Stimulated activated CD4-positive, alpha-beta T cell treated with anti-CD3 and anti-CD28 coated beads, Interleukin-4, amount 100 ng/mL, for 48 hours (primary cell): ENCODE results near the gene ITGB1BP1.

ENCODE experiments used
- DNase-seq, 2 donors: peaks; one replicate each; pipeline ENCODE4 v3.0.0-alpha.2; 2020; ENCODE audit warnings: low read depth in 2 of 2

Gene ITGB1BP1, protein sequence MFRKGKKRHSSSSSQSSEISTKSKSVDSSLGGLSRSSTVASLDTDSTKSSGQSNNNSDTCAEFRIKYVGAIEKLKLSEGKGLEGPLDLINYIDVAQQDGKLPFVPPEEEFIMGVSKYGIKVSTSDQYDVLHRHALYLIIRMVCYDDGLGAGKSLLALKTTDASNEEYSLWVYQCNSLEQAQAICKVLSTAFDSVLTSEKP

DNA sequence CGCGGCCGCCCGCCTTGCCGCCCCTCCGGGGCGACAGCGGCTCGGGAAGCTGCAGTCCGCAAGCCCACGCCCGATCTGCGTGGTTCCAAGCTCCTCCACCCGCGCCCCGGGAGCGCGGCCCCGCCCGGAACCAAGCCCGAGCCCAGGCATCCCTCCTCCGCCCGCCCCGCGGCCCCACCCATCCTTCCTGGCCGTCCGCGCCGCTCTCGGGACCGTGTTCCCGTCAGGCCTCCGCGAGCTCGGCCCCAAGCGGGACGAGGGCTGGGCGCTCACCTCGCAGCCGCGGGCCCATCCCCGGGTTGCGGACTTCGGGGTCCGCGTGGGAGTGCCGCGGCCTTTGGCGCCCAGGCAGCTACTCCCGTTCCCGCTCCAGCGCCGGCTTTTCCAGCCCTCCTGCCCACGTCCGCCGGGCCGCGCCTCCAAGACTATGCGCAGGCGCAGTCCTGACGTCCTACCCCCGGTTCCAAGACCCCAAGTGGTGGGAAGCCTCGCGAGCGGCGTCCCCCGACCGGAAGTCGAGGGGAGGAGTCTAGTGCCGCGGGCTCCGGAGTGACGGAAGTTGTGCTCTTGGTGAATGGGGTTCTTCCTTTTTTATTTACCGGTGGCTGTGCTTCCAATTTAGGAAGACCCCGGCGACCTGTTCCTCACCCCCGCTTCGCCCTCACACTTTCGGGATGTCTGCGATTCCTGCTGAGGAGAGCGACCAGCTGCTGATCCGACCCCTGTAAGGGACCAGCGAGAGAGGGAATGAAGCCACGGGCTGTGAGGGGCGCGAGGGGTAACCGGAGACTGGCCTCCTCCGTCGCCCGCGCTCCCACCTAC lies at the start of gene ITGB1BP1, which contains the start of gene CPSF3:
Gene ITGB1BP1 (minus strand): TSS at position 429 of the 822 bp plus-strand sequence. CDS start 4,831 bp downstream, outside the sequence.
Gene CPSF3 (plus strand): TSS at position 555 of the 822 bp plus-strand sequence. CDS start 120 bp downstream, at position 675.
- peak; percentile 95 to 97 for DNase-seq

DNA sequence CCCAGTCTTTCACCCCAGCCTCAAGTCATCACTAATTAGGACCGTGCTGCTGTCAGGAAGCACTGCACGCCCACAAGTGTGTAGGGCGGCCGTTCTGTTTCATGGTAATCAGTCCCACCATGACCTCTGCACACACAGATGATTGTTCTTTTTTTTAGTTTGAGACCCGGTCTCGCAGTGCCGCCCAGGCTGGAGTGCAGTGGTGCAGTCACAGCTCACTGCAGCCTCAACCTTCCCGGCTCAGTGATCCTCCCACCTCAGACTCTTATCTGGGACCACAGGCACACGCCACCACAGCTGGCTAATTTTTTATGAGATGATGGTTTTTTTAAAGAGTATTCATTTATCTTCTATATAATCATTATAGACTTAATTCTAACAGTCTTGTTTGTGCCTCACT lies 49.2 kb upstream of the ITGB1BP1 start:
- DNase-seq = no peak

GRCh38 chr2:9471206-9471605 lies 47.9 kb upstream of the ITGB1BP1 start:
- DNase-seq = no peak

DNA sequence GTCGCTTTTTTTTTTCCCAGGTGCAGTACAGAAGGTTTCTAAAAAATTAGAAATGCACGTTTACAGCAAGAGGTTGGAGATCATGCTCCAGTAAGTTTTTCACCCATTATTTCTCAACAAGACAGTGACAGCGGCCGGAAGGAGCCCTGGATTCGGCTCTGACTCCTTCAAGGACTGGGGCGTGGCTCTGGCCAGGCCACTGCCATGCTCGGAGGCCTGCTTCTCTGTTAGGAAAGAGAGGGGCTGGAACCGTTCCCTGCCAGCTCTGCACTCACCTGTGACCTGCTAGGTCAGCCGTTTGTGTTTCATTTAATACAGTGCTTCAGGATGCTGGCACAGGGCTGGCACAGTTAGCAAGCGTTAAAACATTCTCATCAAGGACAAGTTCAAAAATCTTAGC lies 44.4 kb upstream of the ITGB1BP1 start:
- DNase-seq = no peak

DNA sequence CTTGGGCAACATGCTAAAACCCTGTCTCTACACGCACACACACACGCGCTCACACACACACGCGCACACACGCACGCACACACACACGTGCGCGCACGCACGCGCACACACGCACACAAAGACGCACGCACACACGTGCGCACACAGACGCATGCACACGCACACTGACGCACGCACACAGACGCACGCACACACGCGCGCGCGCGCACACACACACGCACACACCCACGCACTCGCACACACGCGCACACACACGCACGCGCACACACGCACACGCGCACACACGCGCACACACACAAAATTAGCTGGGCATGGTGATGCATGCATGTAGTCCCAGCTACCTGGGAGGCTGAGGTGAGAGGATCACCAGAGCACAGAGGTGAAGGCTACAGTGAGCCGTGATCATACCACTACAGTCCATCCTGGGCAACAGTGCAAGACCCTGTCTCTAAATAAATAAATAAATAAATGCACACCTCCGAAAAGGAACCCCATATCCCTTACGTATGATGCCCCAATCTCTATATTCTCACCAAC lies 42.9 kb upstream of the ITGB1BP1 start:
- no peak for DNase-seq

DNA sequence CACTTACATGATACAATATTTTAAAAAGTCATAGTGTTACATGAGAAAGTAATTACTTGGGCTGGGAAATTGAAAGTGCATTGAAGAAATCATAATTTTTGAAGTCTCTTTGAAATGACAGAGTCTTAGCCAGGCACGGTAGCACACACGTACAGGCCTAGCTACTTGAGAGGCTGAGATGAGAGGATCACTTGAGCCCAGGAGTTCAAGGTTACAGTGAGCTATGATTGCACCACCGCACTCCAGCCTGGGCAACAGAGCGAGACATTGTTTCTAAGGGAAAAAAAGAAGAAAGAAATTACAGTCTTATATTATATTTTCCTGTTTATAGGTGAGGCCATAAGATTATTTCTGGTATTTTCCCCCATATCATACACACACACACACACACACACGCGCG lies 41.8 kb upstream of the ITGB1BP1 start:
- no peak for DNase-seq

DNA sequence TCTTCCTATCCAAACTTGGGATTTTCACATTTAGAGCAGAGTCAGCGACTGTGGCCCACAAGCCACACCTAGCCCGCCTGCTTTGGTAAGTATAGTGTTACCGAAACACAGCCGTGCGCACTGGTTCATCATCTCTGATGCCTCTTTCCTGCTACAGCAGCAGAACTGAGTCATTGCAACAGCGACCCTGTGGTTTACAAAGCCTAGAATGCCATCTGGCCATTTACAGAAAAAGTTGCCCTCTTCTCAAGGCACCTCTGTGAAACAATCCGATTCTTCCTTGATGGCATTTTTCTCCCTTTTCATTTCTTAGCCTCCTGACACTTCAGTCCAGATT lies 40.3 kb upstream of the ITGB1BP1 start:
- no peak for DNase-seq

DNA sequence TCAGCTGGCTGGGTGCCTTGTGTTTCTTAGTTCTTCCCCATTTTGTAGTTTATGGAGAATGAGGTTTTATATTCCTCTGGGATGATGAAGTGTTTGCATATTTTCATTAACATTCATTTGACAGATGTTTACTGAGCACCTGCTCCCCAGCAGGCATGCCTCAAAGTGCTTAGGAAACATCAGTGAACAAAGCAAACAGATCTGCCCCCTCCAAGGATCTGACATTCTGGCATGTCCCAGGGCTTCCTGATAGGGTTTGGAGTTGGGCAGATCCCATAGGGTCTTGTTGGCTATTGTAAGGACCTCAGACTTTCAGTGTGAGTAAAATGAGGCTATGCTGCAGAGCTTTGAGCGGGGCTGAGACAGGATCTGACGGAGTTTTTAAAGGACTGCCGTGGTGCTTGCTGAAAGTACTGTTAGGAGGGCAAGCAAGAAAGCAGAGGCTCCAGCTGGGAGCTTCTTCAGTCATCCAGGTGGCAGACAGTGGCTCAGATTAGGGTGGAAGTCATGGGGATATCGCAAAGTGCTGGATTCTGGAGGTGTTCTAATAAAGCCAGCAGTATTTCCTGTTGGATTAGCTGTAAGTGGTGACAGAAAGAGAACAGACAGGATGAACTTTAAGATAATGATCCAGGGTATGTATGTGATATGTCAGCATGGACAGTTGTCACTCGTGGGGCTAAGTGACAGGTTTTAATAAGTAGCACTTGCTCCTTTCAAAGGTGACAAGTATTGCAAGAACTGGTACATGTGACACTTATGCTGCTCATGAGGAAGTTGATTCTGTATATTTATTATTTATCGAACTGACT lies 39.8 kb upstream of the ITGB1BP1 start:
- DNase-seq = no peak

- DNase-seq = no peak
Observed at GRCh38 chr2:9462313-9462712, 39.0 kb upstream of the ITGB1BP1 start.

DNA sequence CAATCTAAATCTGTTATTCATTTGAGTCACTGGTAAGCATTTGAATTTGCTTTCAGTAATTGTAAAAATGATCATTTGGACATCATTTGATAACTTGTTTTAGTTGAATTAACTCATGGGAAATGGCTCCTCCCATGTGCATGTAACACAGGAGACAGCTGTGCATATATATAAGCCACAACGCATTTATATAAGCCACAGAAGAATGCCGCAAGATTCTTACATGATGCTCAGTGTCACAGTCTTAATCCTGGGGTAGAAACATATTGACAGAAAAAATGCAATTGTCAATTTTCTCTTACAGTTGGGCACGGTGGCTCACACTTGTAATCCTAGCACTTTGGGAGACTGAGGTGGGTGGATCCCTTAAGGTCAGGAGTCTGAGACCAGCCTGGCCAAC lies 37.8 kb upstream of the ITGB1BP1 start:
- no peak for DNase-seq

GRCh38 chr2:9460441-9461017 lies 37.2 kb upstream of the ITGB1BP1 start:
- no peak for DNase-seq

DNA sequence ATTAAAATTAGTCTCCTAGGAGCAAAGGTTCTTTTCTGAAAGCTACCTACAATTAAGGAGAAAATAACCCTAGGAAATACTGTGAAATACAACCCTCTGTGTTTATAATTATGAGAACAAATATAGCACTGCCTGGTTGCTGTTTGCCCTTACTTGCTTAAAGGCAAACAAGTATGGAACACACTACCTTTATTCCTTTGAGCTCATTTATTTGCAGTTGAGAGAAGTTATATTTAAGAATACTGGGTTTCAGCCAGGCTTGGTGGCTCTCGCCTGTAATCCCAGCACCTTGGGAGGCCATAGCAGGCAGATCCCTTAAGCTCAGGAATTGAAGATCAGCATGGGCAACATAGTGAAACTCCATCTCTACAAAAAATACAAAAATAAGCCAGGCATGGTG lies 27.9 kb upstream of the ITGB1BP1 start:
- DNase-seq = no peak

GRCh38 chr2:9445089-9445488 lies 21.8 kb upstream of the ITGB1BP1 start:
- no peak for DNase-seq

- DNase-seq = no peak
Observed at GRCh38 chr2:9443526-9443925, 20.2 kb upstream of the ITGB1BP1 start.

DNA sequence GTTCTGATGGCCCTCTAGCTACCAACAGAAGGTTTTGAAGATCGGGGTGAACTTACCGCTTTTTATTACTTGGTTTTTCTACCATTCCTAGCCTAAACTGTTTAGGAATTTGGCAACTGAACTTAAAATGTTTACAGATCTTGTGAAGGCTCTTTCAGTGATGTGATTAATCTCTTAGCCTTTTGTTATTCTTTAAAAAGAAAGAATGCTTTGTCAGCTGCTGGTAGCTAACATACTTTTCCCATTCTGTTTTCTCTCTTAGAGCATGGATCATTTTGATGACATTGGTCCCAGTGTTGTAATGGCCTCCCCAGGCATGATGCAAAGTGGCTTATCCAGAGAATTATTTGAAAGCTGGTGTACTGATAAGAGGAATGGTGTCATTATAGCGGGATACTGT lies 18.2 kb upstream of the ITGB1BP1 start:
- no peak for DNase-seq

DNA sequence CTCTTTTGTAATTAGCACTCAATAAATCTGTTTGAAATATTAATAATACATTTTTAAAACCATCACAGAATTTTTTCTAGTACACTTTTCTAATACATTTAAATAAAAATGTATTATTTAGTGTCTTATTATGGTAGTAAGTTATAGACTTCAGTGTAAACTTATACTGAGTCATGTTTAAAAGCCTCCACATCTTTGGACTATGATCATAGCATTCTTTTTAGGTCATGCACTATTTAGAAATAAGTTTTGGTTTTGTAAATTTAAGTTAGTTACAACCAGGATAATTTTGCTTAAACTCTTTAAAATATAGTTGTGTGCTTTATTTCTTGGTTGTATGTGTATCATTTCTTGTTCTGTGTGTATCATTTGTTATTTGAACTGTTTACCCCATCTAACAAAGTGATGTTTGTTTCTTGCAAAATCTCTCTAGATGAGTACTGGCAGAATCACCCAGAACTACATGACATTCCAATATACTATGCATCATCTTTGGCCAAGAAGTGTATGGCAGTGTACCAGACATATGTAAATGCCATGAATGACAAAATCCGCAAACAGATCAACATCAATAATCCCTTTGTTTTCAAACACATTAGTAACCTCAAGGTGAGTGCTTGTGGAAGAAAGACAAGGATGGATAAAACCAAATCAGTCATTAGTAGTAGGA lies 16.9 kb upstream of the ITGB1BP1 start:
- no peak for DNase-seq

GRCh38 chr2:9439536-9439935 lies 16.2 kb upstream of the ITGB1BP1 start:
- DNase-seq = no peak

GRCh38 chr2:9434489-9434888 lies 11.2 kb upstream of the ITGB1BP1 start:
- no peak for DNase-seq

GRCh38 chr2:9430316-9431293 lies 7.3 kb upstream of the ITGB1BP1 start:
- no peak for DNase-seq

GRCh38 chr2:9428965-9429577 lies 5.7 kb upstream of the ITGB1BP1 start:
- DNase-seq = no peak
